GM18499 (cell line): ENCODE results near the gene KCNAB3.

Experiments used
- ATAC-seq: cut with Tn5 transposase; IDR thresholded peaks from one replicate; pipeline ENCODE4 v1.9.1; 2021; ENCODE audit warnings: moderate number of reproducible peaks; ENCODE audit not compliant: insufficient read depth, unreplicated experiment

KCNAB3 gene

DNA sequence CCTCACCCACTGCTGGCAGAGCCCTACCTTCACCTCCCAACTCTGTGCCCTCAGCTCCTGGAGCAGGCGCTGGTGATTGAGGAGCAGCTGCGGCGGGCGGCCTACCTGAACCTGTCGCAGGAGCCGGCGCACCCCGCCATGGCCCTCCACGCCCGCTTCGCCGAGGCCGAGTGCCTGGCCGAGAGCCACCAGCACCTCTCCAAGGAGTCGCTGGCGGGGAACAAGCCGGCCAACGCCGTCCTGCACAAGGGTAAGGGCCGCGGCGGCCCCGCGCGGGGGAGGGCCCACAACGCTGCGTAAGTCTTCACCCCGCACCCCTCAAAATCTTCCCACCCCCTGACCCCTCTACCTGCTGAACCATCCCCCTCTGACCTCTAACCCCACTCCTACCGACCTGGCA, 20.6 kb downstream of the KCNAB3 start:
- ATAC-seq: no peak

DNA sequence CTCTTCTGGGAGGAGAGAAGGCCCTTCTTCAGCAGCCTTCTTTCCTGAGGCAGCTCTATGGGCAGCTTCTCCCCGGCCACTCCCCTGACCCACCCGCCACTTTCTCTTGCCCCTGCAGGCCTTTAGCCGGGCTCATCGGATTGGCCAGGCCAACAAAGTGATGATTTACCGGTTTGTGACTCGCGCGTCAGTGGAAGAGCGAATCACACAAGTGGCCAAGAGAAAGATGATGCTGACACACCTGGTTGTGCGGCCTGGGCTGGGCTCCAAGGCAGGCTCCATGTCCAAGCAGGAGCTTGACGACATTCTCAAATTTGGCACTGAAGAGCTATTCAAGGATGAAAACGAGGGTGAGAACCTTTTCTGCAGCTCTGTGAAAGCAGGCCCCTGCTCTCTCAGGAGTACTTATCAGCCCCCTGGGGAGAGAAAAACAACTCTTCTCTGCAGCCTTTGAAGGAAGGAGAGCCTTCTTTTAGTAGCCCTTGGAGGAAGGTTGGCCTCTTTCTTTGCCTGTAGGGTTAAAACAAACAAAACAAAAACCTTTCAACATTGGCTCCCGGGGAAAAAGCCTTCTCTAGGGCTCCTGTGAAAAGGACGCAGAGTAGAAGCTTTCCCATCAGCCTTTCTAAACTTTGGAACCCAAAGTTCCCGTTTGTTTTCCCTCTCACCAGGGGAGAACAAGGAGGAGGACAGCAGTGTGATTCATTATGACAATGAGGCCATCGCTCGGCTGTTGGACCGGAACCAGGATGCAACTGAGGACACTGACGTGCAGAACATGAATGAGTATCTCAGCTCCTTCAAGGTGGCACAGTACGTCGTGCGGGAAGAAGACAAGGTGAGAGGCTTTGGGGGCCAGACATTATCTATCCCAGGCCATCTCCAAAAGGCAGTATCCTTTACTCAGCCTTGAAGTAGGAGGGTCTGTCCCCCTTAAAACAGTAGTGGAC, 26.2 kb downstream of the KCNAB3 start:
- ATAC-seq: no peak

GRCh38 chr17:7897773-7898172, 31.9 kb downstream of the KCNAB3 start:
- no peak for ATAC-seq

DNA sequence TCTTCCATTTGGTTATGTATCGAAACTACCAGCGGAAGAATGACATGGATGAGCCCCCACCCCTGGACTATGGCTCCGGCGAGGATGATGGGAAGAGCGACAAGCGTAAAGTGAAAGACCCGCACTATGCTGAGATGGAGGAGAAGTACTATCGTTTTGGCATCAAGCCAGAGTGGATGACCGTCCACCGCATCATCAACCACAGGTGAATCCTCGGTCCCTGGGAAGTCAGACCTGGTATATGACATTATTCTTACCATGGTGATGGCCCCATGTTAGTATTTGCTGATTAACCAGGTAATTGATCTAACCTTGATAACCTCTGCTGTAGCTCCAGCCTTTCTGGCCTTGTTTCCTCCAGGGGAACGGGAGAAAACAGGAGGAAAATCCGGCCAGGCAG, 32.6 kb downstream of the KCNAB3 start:
- ATAC-seq: no peak

DNA sequence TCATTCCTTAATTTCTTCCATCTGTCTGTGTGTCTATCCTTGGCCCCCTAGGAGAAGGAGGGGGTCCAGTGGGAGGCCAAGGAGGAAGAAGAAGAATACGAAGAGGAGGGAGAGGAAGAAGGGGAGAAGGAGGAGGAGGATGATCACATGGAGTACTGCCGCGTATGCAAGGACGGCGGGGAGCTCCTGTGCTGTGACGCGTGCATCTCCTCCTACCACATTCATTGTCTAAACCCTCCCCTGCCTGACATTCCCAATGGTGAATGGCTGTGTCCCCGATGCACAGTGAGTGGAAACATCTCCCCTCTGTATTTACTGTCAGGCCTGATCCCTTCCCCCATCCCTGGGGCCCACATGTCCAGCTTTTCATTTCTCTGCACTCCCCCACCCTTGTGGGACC, 34.8 kb downstream of the KCNAB3 start:
- ATAC-seq: no peak

DNA sequence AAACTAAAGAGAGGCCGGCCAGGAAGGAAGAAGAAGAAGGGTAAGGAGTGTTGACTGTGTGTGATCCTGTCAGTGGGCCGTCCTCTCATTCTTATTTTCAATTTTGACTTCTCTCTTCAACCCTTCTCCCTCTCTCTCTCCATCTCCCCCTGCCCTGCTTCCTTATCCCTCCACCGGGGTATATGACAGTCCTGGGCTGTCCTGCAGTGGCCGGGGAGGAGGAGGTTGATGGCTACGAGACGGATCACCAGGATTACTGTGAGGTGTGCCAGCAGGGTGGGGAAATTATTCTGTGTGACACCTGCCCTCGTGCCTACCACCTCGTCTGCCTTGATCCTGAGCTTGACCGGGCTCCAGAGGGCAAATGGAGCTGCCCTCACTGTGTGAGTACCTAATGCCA, 35.4 kb downstream of the KCNAB3 start:
- no peak for ATAC-seq

DNA sequence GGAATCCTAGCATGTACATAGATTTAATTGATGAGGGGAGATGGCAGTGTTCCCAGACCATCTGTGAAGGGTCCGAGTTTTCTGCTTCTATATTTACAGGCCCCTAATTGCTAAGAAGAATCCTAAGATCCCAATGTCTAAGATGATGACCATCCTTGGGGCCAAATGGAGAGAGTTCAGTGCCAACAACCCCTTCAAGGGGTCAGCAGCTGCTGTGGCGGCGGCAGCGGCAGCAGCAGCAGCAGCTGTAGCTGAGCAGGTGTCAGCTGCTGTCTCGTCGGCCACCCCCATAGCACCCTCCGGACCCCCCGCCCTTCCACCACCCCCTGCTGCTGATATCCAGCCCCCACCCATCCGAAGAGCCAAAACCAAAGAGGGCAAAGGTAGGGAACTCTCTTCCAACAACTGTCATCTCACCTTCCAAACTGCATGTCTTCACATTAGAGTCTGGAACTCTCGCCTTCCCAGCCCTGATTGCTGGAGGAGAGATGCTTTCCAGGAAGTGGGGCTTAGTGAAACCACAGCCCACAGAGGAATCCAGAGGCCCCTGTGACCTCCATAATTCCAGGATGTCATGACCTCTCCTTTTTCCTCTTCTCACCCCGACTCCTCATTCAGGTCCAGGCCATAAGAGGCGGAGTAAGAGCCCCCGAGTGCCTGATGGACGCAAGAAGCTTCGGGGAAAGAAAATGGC, 36.3 kb downstream of the KCNAB3 start:
- no peak for ATAC-seq

DNA sequence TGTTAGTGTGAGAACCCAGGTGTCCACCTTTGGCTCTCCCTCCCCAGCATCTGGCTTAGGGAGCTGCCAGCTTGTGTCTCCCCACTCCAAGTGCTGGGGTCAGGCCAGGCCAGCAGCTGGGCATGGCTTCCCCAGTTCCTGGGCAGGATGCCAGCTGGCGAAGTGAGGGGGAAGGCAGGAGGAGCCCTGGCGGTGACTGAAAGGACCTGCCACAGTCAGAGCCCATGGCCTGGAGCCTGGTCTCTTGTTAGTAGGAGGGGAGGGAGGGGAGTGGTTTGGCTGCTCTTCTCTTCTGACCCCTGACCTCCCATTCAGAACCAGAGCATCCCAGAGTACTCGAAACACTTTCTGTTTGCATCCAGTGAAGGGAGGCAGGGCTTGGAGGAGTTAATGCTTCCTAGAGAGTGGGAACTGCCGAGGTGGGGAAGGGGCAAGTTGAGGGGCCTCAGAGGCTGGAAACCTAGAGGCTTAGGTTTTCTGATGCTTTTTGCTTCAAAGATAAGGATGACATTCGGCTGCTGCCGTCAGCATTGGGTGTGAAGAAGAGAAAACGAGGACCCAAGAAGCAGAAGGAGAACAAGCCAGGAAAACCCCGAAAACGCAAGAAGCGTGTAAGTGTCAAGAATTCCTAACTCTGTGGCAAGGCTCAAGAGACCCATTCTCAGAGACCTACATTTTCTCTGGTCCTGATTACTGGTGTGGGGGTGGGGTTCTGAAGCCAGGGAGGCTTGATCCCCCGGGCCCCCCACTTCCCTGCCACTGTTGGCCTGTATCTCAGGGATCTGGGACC, 40.3 kb downstream of the KCNAB3 start:
- ATAC-seq: no peak

DNA sequence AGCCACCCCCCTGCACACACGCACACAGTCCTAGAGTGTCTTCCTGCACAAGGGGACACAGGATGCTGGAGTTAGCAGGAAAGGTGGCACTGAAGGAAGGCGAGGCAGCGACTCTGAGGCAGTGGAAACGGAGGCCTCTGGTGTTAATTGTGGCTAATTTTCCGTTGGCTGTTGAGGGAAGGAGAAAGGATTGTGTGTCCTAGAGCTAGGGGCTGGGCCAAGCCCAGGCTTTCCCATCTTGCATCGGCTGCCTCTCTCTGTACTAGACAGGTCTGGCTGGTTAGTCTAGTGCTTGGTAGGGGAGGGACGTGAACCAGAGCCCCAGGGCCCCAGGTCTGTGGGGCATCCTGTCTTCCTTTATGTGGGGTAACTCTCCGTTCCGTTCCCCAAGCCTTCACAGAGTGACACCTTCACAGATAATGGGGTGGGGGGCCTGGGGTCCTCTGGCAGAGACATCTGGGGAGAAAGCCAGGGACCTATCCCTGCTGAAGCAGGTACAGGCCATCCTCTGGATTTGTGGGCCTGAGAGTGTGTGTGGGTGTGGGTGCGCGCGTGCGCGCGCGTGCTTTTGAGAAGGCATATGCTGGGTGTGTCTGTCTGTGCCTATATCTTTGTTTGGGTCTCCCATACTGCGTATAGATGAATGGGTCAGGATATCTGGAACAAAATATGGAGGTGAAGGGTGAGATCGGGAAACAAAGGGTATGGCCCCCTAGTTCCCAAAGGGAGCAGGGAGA, 41.3 kb downstream of the KCNAB3 start, which contains the start of gene CHD3:
Gene CHD3 (plus strand): TSS at position 606 of the 737 bp plus-strand sequence. CDS start 212 bp downstream, outside the sequence.
- no peak for ATAC-seq

DNA sequence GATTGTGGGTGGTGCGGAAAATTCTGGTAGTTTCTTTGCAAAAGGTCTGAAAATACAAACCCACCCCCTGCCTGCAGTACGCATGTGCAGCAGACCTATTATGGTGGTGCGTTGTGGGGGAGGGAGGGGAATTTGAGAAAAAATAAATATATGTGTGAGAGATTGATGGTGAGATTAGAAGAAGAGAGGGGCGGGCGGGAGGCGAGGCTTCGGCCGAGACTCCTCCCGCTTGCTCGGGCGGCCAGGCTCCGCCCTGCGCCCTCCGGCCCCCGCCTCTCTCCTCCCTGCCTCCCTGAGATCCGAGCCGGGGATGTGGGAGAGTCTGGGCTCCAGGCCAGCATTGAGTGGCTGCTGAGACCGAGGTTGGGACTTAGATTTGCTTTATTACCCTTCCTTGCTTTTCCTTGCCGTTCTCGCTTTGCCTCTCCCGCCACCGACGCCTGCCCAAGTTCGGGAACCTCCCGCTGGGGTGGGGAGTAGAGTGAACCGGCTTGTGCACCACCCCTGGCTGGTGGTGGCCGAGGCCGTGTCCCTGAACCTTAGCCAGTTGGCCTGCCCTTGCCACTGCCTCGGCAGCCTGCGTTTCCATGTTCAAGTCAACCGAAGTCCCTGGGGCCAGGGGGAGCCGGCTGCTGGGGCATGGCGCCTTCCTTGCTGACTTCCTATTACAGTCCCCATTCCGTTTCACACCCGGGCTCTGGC, 42.0 kb downstream of the KCNAB3 start:
- ATAC-seq: no peak

DNA sequence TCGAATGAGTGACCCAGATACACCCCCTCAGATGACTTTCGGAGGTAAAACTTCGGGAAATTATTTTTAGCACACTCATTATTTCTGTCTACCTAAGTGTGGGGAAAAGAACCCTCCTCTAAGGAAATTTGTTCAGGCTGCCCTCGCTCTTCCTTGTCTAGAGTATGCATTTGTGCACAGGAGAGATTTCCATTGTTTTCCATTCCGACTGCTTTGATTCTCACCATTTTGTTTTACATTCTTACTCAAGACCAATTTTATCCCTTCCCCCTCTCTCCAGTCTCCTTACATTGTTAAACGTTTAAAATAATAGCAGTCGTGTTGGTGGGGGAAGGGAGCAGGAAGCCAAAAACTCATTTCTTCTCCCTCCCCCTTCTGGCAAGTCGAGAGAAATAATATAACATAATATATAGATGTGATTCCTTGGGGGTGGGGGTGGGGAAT, 42.6 kb downstream of the KCNAB3 start:
- ATAC-seq: no peak

GRCh38 chr17:7886227-7887037, 43.2 kb downstream of the KCNAB3 start:
- no peak for ATAC-seq

GRCh38 chr17:7885367-7886226, 44.1 kb downstream of the KCNAB3 start:
- no peak for ATAC-seq

DNA sequence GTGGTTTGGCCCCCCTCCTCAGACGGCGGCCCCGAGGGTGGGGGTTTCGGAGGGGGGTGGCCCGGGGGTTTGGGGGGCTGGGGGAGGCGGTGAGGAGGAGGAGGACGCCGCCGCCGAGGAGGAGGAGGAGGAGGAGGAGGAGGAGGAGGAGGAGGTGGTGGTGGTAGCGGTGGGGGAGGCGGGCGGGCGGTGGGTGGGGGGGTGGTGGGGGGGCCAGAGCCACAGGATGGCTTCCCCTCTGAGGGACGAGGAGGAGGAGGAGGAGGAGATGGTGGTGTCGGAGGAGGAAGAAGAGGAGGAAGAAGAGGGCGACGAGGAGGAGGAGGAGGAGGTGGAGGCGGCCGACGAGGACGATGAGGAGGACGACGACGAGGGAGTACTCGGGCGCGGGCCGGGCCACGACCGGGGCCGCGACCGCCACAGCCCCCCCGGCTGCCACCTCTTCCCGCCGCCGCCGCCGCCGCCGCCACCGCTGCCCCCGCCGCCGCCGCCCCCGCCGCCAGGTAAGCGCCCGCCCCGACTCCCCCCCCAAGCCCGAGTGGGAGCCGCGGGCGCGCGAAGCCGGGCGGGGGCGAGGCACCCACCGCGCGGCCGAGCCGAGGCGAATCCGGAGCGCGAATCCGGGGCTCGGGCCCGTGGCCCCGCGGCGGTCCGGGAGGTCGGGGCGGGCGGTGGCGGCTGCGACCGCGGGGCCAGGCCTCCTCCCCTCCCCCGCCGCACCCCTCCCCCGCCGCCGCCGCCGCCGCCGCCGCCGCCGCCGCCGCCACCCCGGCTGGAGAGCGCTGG, 44.9 kb downstream of the KCNAB3 start:
- ATAC-seq: no peak

- no peak for ATAC-seq
Measured at GRCh38 chr17:7883781-7884386, 45.8 kb downstream of the KCNAB3 start.

DNA sequence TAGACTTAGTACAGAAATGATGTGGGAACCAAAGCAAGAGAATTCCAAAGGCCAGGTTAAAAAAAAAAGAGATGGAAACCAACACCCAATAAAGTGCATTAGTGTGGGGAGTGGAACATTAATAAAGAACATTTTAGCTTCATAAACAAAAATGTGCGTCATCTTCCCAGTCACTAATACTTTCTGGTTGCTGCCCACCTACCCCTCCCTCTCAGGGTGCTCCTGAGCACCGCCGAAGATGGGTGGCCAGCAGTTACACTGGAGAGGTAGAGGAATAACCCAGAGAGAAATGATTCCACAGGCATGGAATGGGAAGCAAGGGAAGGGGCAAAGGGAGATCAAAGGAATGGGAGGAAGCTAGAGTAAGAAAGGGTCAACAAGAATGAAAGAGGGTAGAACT, 47.0 kb downstream of the KCNAB3 start:
- ATAC-seq: no peak
